HG03439 (cell line): ENCODE data around the gene ASCC1.

Experiments used
- ATAC-seq: cut with Tn5 transposase; IDR thresholded peaks from one replicate; pipeline ENCODE4 v1.9.1; 2021; ENCODE audit warnings: mild to moderate bottlenecking, moderate library complexity; ENCODE audit not compliant: unreplicated experiment

ASCC1 gene

GRCh38 chr10:72053690-72054089, 162.4 kb downstream of the ASCC1 start:
- no peak for ATAC-seq

- no peak for ATAC-seq
These were observed 165.2 kb downstream of the ASCC1 start for GRCh38 chr10:72050873-72051272.

GRCh38 chr10:72049969-72050781, 165.9 kb downstream of the ASCC1 start:
- no peak for ATAC-seq

- ATAC-seq = no peak
These were observed 166.6 kb downstream of the ASCC1 start for GRCh38 chr10:72049472-72049871.

DNA sequence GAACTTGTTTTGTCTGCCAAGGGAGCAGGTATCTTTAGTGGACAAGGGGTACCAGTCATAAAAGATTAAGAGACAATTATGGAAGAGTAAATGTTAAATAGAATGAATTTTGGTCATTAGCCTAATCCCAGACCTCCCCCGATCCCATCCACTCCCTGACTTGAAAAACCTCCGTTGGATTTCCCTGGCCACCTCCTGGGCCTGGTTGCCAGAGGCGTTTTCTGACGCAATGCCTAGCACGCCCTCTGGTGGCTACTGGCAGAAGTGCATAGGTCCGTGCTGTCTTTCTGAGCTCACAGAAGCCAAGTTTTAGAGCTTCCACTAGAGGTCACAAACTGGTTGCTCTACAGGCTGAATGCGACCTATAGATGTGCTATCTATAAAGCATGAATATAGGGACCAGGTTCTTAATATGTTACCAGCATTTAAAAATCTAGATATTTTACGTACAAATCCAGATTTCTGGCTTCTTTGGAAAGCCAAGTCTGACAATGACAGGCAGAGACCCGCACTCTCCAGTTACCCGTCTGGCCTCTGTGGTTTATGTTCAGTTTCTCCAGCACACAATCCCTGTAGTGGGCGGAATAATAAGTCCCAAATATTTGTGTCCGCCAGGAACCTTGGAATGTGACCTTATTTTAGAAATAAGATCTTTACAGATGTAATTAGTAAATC, 167.5 kb downstream of the ASCC1 start:
- peak; percentile 81 for ATAC-seq
